K562 (cell line): Measurements from ENCODE around the gene CAGE1. TPM values are rescaled to one million over a fixed set of nuclear protein-coding genes. Genes with fewer than 3 reads are reported as not detected.

ENCODE experiments used
- ATAC-seq: fragments of 200-7000 bp; cut with Tn5 transposase; 3 replicates; pipeline ENCODE4 v1.9.1; 2020; ENCODE audit warnings: moderate library complexity
- BruUV-seq: library from RNA; stranded (reverse); fragments of 400-500 nt; replicated peaks from 2 replicates; lab custom pipeline; 2021; lab: Mats Ljungman, UMichigan
- CTCF ChIA-PET: fragments of 300-600 bp; formaldehyde crosslinking; extraction: SDS; loops from one replicate; lab custom pipeline; 2021; ENCODE audit warnings: low intra/inter-chr PET ratio; lab: Yijun Ruan, JAX
- POLR2A ChIA-PET: fragments of 300-600, 350-650 bp; sonication (Branson Sonifier 250); formaldehyde crosslinking; extraction: SDS; loops from one replicate; lab custom pipeline; 2021; ENCODE audit warnings: antibody characterized with exemption, inconsistent platforms; lab: Yijun Ruan, JAX
- DNase-seq, 4 experiments: peaks; one replicate each; pipeline versions ENCODE4 v3.0.0 to v3.0.0-alpha.2; 2011 to 2018; ENCODE audit warnings: low spot score in 3 of 4, mixed read lengths in 3 of 4; ENCODE audit errors: extremely low read depth in 1 of 4
- FAIRE-seq: peaks from 2 replicates; lab custom pipeline; 2011; peaks lifted over from hg19 to GRCh38; lab: Jason Lieb, UNC
- H2AFZ ChIP-seq: 2 replicates; pipeline ENCODE4 v1.6.0; 2011; ENCODE audit warnings: low read depth, low read length, control low read depth, inconsistent platforms
- H3K27ac ChIP-seq: fragments of 200-600 bp; 3 replicates; pipeline ENCODE4 v1.8.0; 2011; ENCODE audit warnings: low read depth, mild to moderate bottlenecking, control low read depth, inconsistent platforms, low read length, moderate library complexity, mixed read lengths; ENCODE audit errors: extremely low read depth
- H3K27me3 ChIP-seq, 2 experiments: fragments of 300-600 bp in 1 of 2; 2 replicates in 1 of 2; 3 replicates in 1 of 2; pipeline versions ENCODE4 v1.6.0 to v1.8.0; 2011; ENCODE audit warnings: inconsistent platforms in 2 of 2, low read length in 2 of 2, mild to moderate bottlenecking in 1 of 2, mixed read lengths in 1 of 2, moderate library complexity in 1 of 2; ENCODE audit not compliant: control insufficient read depth in 2 of 2, insufficient read depth in 2 of 2
- H3K36me3 ChIP-seq: fragments of 300-600 bp; 3 replicates; pipeline ENCODE4 v1.8.0; 2011; ENCODE audit warnings: mild to moderate bottlenecking, low read length, inconsistent platforms; ENCODE audit not compliant: control insufficient read depth, insufficient read depth
- H3K4me1 ChIP-seq, 2 experiments: fragments of 200-600 bp in 1 of 2; replicated peaks in 1 of 2; 2 replicates in 1 of 2; 3 replicates in 1 of 2; pipeline versions ENCODE4 v1.5.1 to v1.8.0; 2011; ENCODE audit warnings: inconsistent platforms in 2 of 2, low read length in 2 of 2, mild to moderate bottlenecking in 1 of 2, mixed read lengths in 1 of 2, moderate library complexity in 1 of 2; ENCODE audit not compliant: control insufficient read depth in 2 of 2, insufficient read depth in 2 of 2
- H3K4me2 ChIP-seq: 2 replicates; pipeline ENCODE4 v1.6.1; 2011; ENCODE audit warnings: low read length, control low read depth, inconsistent platforms, mixed read lengths; ENCODE audit not compliant: insufficient read depth
- H3K4me3 ChIP-seq: fragments of 200-600 bp; sonication (generic), shearing (Covaris generic); 2 replicates; pipeline ENCODE4 v1.5.1; 2016; ENCODE audit warnings: control low read depth, inconsistent platforms
- H3K79me2 ChIP-seq: fragments of 200-600 bp; 3 replicates; pipeline ENCODE4 v1.8.0; 2011; ENCODE audit warnings: low read length, inconsistent platforms; ENCODE audit not compliant: control insufficient read depth, insufficient read depth
- H3K9ac ChIP-seq, 2 experiments: 2 replicates each; pipeline versions ENCODE4 v1.6.0 to v1.6.1; 2011; ENCODE audit warnings: low read depth in 2 of 2, low read length in 2 of 2, control low read depth in 1 of 2, inconsistent platforms in 1 of 2, mild to moderate bottlenecking in 1 of 2, mixed read lengths in 1 of 2; ENCODE audit not compliant: insufficient read depth in 1 of 2
- H3K9me1 ChIP-seq: one replicate; pipeline ENCODE4 v1.6.0; 2011; ENCODE audit warnings: inconsistent platforms, mild to moderate bottlenecking, low read length, moderate library complexity; ENCODE audit not compliant: control insufficient read depth, insufficient read depth
- H3K9me3 ChIP-seq: replicated peaks from 2 replicates; pipeline ENCODE4 v1.5.1; 2011; ENCODE audit warnings: low read depth, low read length, inconsistent platforms; ENCODE audit not compliant: control insufficient read depth, insufficient read depth
- H4K20me1 ChIP-seq: replicated peaks from 2 replicates; pipeline ENCODE4 v1.6.1; 2011; ENCODE audit warnings: low read length, inconsistent platforms, mixed read lengths; ENCODE audit not compliant: control insufficient read depth, insufficient read depth
- CBFB ChIP-seq: sonication (generic); formaldehyde crosslinking; IDR thresholded peaks from 2 replicates; pipeline ENCODE4 v1.4.0; 2020; ENCODE audit warnings: mild to moderate bottlenecking, missing genetic modification reagents
- MAZ ChIP-seq, 2 experiments: fragments of 450-650 bp in 1 of 2; sonication (generic) in 1 of 2; formaldehyde crosslinking; IDR thresholded peaks in 1 of 2; conservative IDR thresholded peaks in 1 of 2; 2 replicates each; pipeline versions ENCODE4 v1.4.0 to v1.5.0; 2020; ENCODE audit warnings: mild to moderate bottlenecking in 1 of 2, missing genetic modification reagents in 1 of 2
- NFYB ChIP-seq: IDR thresholded peaks from 2 replicates; pipeline ENCODE4 v1.6.1; 2011; ENCODE audit warnings: mild to moderate bottlenecking, moderate library complexity; ENCODE audit not compliant: insufficient read length; ENCODE audit errors: extremely low read depth
- RUNX1 ChIP-seq: sonication (generic); IDR thresholded peaks from 2 replicates; pipeline ENCODE4 v1.6.1; 2016; ENCODE audit warnings: antibody characterized with exemption, low read depth
- SOX6 ChIP-seq: fragments of 450-650 bp; IDR thresholded peaks from 2 replicates; pipeline ENCODE4 v1.6.1; 2014; ENCODE audit warnings: mild to moderate bottlenecking
- SPI1 ChIP-seq: IDR thresholded peaks from 2 replicates; pipeline ENCODE4 v1.6.1; 2011; ENCODE audit warnings: low read depth, low read length, control low read depth, borderline replicate concordance
- TEAD1 ChIP-seq, 2 experiments: fragments of 450-650 bp in 1 of 2; sonication (generic) in 1 of 2; formaldehyde crosslinking; IDR thresholded peaks; 2 replicates each; pipeline versions ENCODE4 v1.4.0 to v1.8.0; 2020 to 2022; ENCODE audit warnings: mild to moderate bottlenecking in 2 of 2, missing genetic modification reagents in 1 of 2
- whole genome bisulfite sequencing: fragments of 100-300 bp; shearing (Covaris generic); methylation state at CpG from one replicate; pipeline ENCODE4 v1.1.6; 2016; ENCODE audit warnings: low coverage, mixed read lengths; ENCODE audit not compliant: insufficient coverage; ENCODE audit errors: missing lambda C conversion rate; 5-methylcytosine and 5-hydroxymethylcytosine counted together
- in situ Hi-C: fragments of 300-500 bp; cut with MboI; formaldehyde crosslinking; loops from 4 replicates; pipeline ENCODE4 v1.15.0; 2018; ENCODE audit warnings: inconsistent platforms, mixed read lengths
- intact Hi-C: fragments of 100-400 bp; cut with micrococcal nuclease; formaldehyde crosslinking; loops from 2 replicates; pipeline ENCODE4 v1.14.2; 2022
- polyA plus RNA-seq, 8 experiments: library from polyadenylated mRNA; depleted of rRNA in 4 of 8; stranded (reverse) in 5 of 8; unstranded in 3 of 8; fragments of >200 nt; fragmentation: Nextera tagmentation in 2 of 8; fragmentation: Illumina TruSeq in 1 of 8; extraction: Ambion mirVana in 2 of 8; extraction: Trizol in 1 of 8; gene quantifications; 2 replicates each; pipeline versions ENCODE4 v1.2.1 to v1.2.3, GENCODE V29; 2011 to 2014; ENCODE audit warnings: inconsistent platforms in 1 of 8, missing spikeins in 1 of 8
- total RNA-seq, 7 experiments: library from RNA; depleted of rRNA in 6 of 7; stranded (reverse); fragments of >200 nt in 6 of 7; fragmentation: Illumina TruSeq in 2 of 7; extraction: Trizol in 2 of 7; gene quantifications; 2 replicates each; pipeline versions ENCODE4 v1.2.1 to v1.2.3, GENCODE V29; 2011 to 2021; ENCODE audit warnings: low replicate concordance in 1 of 7
- TF ChIP-seq, protein P1 (sequence below): fragments of 450-650 bp; formaldehyde crosslinking; IDR thresholded peaks from 2 replicates; pipeline ENCODE4 v1.4.0; 2020; ENCODE audit warnings: mild to moderate bottlenecking
- TF ChIP-seq, protein P2 (sequence below): sonication (generic); formaldehyde crosslinking; IDR thresholded peaks from 2 replicates; pipeline ENCODE4 v1.8.0; 2022; ENCODE audit warnings: mild to moderate bottlenecking, missing genetic modification reagents

The CAGE1 gene
- total and polyA plus RNA-seq, 9 of the 15 experiments (the other 6 are each of a cell fraction or from before 2014, with no cell fraction given), result 0.13 to 0.33 (median 0.18) TPM; not detected in 4

DNA sequence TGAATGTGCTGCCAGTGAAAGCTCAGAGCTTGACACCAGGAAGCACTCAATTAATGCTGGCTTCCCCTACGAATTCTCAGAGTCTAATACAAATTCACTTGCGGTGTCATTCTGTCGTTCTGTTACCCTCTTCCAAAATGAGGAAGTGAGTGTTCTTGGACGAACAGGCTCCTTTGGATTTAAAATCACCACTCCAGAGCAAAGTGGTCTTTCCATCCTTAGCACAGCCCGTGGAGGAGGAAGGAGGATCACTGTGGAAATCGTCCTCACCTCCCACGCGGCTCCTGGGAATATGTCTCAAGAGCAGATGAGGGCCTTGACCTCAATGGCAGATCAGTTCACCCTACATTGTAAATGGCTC, 41.8 kb upstream of the CAGE1 start:
- ATAC-seq (peak; percentile 34), FAIRE-seq (peak; percentile 66), DNase-seq (no peak)
- Histone ChIP-seq H3K4me2 (peak overlapping the region; percentile 23; the same call in 1 of the 2 replicates), H3K9me1 (no peaks in the 10 kb centered on the region), H3K4me3 (no peak overlapping the region), H3K36me3 (no peaks in the 10 kb centered on the region), H3K9ac (peak overlapping the region in 1 of 2 experiments; percentile 38; a peak in 1 of 4 replicates), H3K27me3 (peaks cover 22 to 43% of the 10 kb centered on the region in 2 experiments; a peak in 4 of 5 replicates), H3K79me2 (no peaks in the 10 kb centered on the region), H4K20me1 (no peaks in the 10 kb centered on the region), H3K9me3 (peaks cover 2% of the 10 kb centered on the region; the same call in 1 of the 2 replicates), H3K4me1 (peaks cover 0 to 8% of the 10 kb centered on the region in 2 experiments; a peak in 3 of 5 replicates), H2AFZ (peak overlapping the region; percentile 67), H3K27ac (no peak overlapping the region)
- TF ChIP-seq TEAD1 (CRISPR knock-in tag; IDR thresholded peaks at IDR 0.05) (no peak), SOX6 (no peak), CBFB (peak; percentile 39; the same call in 1 of the 2 replicates), SPI1 (peak; percentile 99)
- in situ Hi-C loops, result no loop called here
- 10% methylated on average over 8 of the region's 8 CpGs for WGBS
- CTCF ChIA-PET, result no interaction called here
- no TSS peak for BruUV-seq
- POLR2A ChIA-PET, result interaction anchor here (0.8 kb wide), 1 partner anchor 27 kb away, joined by 3 read pairs; no protein-coding TSS in a partner anchor
- intact Hi-C loops, result no loop called here

DNA sequence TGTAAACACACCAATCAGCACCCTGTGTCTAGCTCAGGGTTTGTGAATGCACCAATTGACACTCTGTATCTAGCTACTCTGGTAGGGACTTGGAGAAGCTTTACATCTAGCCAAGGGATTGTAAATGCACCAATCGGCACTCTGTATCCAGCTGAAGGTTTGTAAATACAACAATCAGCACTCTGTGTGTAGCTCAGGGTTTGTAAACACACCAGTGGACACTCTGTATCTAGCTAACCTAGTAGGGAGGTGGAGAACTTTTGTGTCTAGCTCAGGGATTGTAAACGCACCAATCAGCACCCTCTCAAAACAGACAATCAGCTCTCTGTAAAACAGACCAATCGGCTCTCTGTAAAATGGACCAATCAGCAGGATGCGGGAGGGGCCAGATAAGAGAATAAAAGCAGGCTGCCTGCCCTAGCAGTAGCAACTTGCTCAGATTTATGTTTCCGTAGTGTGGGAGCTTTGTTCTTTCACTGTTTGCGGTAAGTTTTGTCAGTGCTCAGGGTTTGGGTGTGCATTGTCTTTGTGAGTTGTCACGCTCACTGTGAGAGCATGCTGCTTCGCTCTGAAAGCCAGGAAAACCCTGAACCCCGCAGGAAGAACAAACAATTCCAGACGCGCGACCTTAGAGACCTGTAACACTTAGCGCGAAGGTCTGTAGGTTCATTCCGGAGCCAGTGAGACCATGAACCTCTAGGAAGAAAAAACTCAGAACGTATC, 37.1 kb upstream of the CAGE1 start:
- peaks cover 2 to 13% of the 10 kb centered on the region in 2 experiments; a peak in 4 of 5 replicates for H3K27me3 ChIP-seq
- H3K9ac ChIP-seq, result no peak overlapping the region
- H3K27ac ChIP-seq, result no peak overlapping the region
- 0 out of 2 replicates have a peak, but pooled peaks cover 2% of the 10 kb centered on the region for H4K20me1 ChIP-seq
- DNase-seq (no peak), FAIRE-seq (no peak), ATAC-seq (no peak)
- H3K4me1 ChIP-seq, result peaks cover 0 to 4% of the 10 kb centered on the region in 2 experiments; a peak in 3 of 5 replicates
- no peak overlapping the region for H2AFZ ChIP-seq
- no peaks in the 10 kb centered on the region for H3K79me2 ChIP-seq
- no peaks in the 10 kb centered on the region; the same call in 1 of the 2 replicates for H3K9me3 ChIP-seq
- 57% methylated on average over 16 of the region's 16 CpGs for WGBS
- H3K4me2 ChIP-seq, result no peak overlapping the region
- POLR2A ChIA-PET, result interaction anchor here (0.7 to 1.2 kb wide), 2 partner anchors 9 to 269 kb away, joined by 3 to 7 read pairs; no protein-coding TSS in a partner anchor
- H3K4me3 ChIP-seq, result no peak overlapping the region
- in situ Hi-C loops, result no loop called here
- no peaks in the 10 kb centered on the region for H3K9me1 ChIP-seq
- CTCF ChIA-PET, result no interaction called here
- no peaks in the 10 kb centered on the region for H3K36me3 ChIP-seq
- no TSS peak for BruUV-seq
- intact Hi-C loops, result no loop called here
- TF ChIP-seq MAZ (CRISPR knock-in tag; conservative IDR thresholded peaks at IDR 0.05 in 1 of 2, IDR thresholded peaks at IDR 0.05 in 1 of 2) (no peak), RUNX1 (no peak), NFYB (peak; percentile 26)
- TF ChIP-seq, protein P1, sequence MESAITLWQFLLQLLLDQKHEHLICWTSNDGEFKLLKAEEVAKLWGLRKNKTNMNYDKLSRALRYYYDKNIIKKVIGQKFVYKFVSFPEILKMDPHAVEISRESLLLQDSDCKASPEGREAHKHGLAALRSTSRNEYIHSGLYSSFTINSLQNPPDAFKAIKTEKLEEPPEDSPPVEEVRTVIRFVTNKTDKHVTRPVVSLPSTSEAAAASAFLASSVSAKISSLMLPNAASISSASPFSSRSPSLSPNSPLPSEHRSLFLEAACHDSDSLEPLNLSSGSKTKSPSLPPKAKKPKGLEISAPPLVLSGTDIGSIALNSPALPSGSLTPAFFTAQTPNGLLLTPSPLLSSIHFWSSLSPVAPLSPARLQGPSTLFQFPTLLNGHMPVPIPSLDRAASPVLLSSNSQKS (CRISPR knock-in tag), result no peak
- TF ChIP-seq, protein P2, sequence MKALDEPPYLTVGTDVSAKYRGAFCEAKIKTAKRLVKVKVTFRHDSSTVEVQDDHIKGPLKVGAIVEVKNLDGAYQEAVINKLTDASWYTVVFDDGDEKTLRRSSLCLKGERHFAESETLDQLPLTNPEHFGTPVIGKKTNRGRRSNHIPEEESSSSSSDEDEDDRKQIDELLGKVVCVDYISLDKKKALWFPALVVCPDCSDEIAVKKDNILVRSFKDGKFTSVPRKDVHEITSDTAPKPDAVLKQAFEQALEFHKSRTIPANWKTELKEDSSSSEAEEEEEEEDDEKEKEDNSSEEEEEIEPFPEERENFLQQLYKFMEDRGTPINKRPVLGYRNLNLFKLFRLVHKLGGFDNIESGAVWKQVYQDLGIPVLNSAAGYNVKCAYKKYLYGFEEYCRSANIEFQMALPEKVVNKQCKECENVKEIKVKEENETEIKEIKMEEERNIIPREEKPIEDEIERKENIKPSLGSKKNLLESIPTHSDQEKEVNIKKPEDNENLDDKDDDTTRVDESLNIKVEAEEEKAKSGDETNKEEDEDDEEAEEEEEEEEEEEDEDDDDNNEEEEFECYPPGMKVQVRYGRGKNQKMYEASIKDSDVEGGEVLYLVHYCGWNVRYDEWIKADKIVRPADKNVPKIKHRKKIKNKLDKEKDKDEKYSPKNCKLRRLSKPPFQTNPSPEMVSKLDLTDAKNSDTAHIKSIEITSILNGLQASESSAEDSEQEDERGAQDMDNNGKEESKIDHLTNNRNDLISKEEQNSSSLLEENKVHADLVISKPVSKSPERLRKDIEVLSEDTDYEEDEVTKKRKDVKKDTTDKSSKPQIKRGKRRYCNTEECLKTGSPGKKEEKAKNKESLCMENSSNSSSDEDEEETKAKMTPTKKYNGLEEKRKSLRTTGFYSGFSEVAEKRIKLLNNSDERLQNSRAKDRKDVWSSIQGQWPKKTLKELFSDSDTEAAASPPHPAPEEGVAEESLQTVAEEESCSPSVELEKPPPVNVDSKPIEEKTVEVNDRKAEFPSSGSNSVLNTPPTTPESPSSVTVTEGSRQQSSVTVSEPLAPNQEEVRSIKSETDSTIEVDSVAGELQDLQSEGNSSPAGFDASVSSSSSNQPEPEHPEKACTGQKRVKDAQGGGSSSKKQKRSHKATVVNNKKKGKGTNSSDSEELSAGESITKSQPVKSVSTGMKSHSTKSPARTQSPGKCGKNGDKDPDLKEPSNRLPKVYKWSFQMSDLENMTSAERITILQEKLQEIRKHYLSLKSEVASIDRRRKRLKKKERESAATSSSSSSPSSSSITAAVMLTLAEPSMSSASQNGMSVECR (CRISPR knock-in tag), result no peak
